Kidney epithelial cell (primary cell): ENCODE data around the gene ACTR2. TPM values are rescaled to one million over a fixed set of nuclear protein-coding genes. Genes with fewer than 3 reads are reported as not detected.
A peak's percentile ranks its signal among the peaks of the same experiment; 100 is the strongest.
"Not testable (repeated sequence)": the region's sequence is repeated elsewhere in the genome, so short reads cannot be mapped to it uniquely, and the experiment has no call there.

ENCODE experiments used
- DNase-seq: peaks from one replicate; pipeline ENCODE4 v3.0.0-alpha.2; 2010; ENCODE audit warnings: low read depth
- H3K27me3 ChIP-seq: 2 replicates; pipeline ENCODE4 v1.6.0; 2011; ENCODE audit warnings: low read length; ENCODE audit not compliant: control insufficient read depth, insufficient read depth
- H3K36me3 ChIP-seq: 2 replicates; pipeline ENCODE4 v1.5.1; 2011; ENCODE audit warnings: low read length; ENCODE audit not compliant: control insufficient read depth, insufficient read depth
- H3K4me3 ChIP-seq: 2 replicates; pipeline ENCODE4 v1.5.1; 2011; ENCODE audit warnings: low read depth, mild to moderate bottlenecking, control low read depth, low read length
- CTCF ChIP-seq: IDR thresholded peaks from 2 replicates; pipeline ENCODE4 v1.5.1; 2011; ENCODE audit warnings: mild to moderate bottlenecking, moderate library complexity, low read length, control low read depth, inconsistent platforms; ENCODE audit not compliant: insufficient read depth, poor library complexity, severe bottlenecking
- total RNA-seq: library from RNA; depleted of rRNA; stranded (reverse); fragments of >200 nt; gene quantifications from 2 replicates; pipeline ENCODE4 v1.2.3, GENCODE V29; 2015

ACTR2 gene
- total RNA-seq, 1 donor from 2014 or later = 139 TPM

- Histone ChIP-seq H3K27me3 (no peaks in the 10 kb centered on the region), H3K4me3 (no peak overlapping the region), H3K36me3 (no peaks in the 10 kb centered on the region)
- no peak for TF ChIP-seq CTCF
- no peak for DNase-seq
These were observed 11.7 kb upstream of the ACTR2 start for GRCh38 chr2:65215946-65216345.

- H3K4me3 ChIP-seq = no peak overlapping the region
- H3K36me3 ChIP-seq = no peaks in the 10 kb centered on the region
- no peak for TF ChIP-seq CTCF
- no peaks in the 10 kb centered on the region for H3K27me3 ChIP-seq
- DNase-seq = no peak
These were observed 7.0 kb upstream of the ACTR2 start for GRCh38 chr2:65220432-65221131.

- not testable (repeated sequence) for H3K4me3 ChIP-seq, DNase-seq, H3K27me3 ChIP-seq, H3K36me3 ChIP-seq
These were observed 6.4 kb upstream of the ACTR2 start for GRCh38 chr2:65221275-65221674.

GRCh38 chr2:65227020-65227455 is 593 bp upstream of the ACTR2 start:
- no peak for TF ChIP-seq CTCF
- no peaks in the 10 kb centered on the region for H3K27me3 ChIP-seq
- peak overlapping the region; percentile 89 for H3K4me3 ChIP-seq
- no peaks in the 10 kb centered on the region for H3K36me3 ChIP-seq
- DNase-seq = no peak

GRCh38 chr2:65228263-65228750 is 676 bp downstream of the ACTR2 start:
- no peak for DNase-seq
- H3K36me3 ChIP-seq = no peaks in the 10 kb centered on the region
- peak overlapping the region; percentile 89 for H3K4me3 ChIP-seq
- H3K27me3 ChIP-seq = no peaks in the 10 kb centered on the region
- TF ChIP-seq CTCF = no peak

- Histone ChIP-seq H3K36me3 (no peaks in the 10 kb centered on the region), H3K4me3 (no peak overlapping the region), H3K27me3 (no peaks in the 10 kb centered on the region)
- TF ChIP-seq CTCF = no peak
- no peak for DNase-seq
These were observed 3.5 kb downstream of the ACTR2 start for GRCh38 chr2:65231121-65231520.
